GM20431 (cell line): ENCODE measurements around the gene ABCB6.

ENCODE experiments used
- in situ Hi-C: fragments of 300-500 bp; cut with MseI, MboI; formaldehyde crosslinking; loops from one replicate; pipeline ENCODE4 v1.15.0; 2020; ENCODE audit warnings: low sequenced_read_pairs; ENCODE audit not compliant: unreplicated experiment

Gene ABCB6

DNA sequence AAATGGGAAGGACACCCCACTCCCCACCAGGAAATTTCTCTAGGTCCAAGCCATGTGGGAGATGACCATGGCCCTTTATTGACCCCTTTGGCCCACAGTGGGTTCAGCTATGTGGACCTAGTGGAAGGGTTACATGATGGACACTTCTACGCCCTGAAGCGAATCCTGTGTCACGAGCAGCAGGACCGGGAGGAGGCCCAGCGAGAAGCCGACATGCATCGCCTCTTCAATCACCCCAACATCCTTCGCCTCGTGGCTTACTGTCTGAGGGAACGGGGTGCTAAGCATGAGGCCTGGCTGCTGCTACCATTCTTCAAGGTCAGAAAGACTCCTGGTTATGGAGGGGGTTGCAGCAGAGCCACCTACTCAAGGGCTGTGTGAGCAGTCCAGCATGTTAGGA is 27.8 kb upstream of the ABCB6 start:
- in situ Hi-C loops = no loop called here

DNA sequence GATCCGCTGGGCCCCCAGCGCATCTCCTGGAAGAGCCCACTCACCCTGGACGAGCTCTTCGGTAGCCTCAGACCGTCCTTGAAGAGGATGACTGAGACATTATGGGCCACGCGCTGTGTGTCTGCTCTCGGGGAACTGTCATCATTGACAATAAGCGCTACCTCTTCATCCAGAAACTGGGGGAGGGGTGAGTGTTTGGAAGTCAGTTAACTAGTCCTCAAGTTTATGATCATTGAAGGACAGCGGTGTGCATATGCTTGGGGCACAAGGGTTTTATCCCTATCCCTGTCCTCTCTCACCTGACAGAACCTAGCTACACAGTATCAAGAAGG is 27.1 kb upstream of the ABCB6 start:
- in situ Hi-C loops = no loop called here

DNA sequence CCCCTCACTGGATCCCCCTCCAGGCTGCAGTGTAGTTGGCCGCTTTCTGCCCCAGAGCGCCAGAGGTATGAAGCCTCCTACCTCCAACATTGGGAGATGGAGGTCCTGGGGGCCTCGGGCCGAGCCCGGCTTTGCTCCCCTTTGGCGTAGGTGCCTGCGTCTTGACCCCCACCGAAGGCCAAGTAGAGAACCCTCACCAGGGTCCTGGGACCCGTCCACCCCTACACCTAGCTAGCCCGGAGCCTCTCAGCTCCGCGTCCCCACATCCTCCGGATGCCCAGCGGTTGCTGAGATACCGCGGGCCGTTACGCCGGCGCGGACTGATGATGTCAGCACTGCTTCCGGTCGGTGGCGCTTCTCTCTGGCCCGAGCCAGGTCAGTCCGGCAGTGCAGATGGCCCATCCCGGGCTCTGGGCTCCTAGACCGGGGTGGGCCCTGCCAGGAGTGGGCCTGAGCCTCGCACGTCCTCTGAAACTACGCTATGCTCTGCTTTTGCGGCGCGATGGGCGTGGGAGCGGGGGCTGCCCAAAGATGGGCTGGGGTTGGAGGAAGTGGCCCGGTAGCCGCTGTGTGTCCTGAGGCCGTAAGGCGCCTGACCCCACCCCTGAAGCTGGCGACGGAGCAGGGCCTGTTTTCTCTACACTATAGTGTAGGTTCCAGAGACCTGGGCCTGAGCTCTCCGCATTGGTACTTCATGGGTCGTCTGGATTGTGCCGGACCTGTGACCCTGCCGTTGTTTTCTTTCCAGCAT is 26.6 kb upstream of the ABCB6 start, which contains the start of the genes GLB1L and STK16:
GLB1L (minus strand) TSS at position 297 of the 751 bp plus-strand sequence. CDS start 1,871 bp downstream, outside the sequence.
STK16 (plus strand) TSS at position 332 of the 751 bp plus-strand sequence. CDS start 521 bp downstream, outside the sequence.
- in situ Hi-C loops = no loop called here

DNA sequence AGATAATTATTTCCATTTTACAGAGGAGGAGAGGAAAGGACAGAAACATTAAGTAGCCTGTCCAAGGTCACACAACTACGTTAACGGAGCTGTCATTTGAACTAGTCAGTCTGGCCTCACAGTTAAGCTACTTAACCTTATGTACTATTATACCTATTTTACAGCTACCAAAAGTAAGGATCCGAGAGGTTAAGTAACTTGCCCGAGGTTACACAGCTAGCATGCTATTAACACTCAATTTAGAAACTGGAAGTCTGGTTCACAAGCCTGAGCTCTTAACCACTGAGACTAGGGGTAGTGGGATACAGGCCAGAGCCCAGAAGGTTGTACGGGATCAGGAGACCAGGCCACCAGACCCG is 26.0 kb upstream of the ABCB6 start:
- in situ Hi-C loops = no loop called here

DNA sequence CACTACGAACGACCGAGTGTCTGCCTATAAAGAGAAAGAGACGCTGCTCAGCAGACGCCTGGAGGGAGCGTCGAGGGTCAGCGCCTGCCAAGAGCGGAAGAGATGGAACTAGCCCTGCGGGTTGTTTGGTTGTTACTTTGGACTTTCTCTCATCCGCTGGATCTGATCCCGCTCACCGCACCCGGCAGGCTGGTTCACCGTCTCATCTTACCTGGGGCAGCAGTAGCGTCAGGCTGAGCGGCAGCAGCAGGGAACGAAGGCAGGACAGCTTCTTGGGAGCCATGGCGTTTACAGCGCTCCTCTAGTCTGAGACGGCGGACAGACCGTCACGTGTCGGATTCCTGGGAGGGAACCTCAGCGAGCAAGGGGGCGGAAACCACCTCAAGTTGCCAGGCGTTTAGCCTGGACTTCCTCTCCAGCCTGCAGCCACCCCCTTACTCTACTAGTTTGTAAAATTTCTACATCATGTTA is 24.6 kb upstream of the ABCB6 start:
- in situ Hi-C loops = no loop called here

DNA sequence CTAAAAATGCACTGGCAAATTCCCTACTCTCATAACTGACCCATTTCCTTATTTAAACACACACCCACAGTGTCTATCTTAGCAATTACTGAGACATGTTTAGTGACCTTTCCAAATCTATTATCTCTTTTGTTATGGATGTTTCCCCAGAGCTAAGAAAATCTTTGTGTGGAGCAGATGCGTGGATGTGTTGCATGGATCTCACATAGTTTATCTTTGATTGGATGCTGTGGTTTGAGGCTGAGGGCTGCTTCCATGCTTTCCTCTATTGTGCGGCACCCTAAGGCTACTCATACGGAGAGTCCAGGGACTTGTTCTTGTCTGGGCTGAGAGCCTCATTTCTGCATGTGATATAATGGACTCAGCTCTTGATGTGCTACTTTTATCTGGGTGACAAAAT is 15.6 kb upstream of the ABCB6 start:
- in situ Hi-C loops = no loop called here

DNA sequence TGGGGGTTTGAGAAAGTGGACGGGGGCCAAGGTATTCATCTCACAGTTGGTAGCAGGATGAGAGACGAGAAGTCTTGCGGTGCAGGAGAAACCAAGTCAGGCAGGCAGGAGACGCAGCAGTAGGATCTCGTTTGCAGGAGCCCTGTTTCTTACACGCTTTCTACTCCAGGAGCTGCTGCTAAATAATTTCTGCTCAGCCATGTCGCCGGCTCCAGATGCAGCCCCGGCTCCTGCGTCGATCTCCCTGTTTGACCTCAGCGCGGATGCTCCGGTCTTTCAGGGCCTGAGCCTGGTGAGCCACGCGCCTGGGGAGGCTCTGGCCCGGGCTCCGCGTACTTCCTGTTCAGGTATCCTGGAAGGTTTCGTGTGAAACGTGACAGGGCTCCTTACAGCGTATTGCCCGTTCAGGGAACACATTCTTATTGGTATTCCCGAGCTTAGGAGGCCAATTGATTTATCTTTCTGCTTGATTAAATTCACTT is 11.3 kb upstream of the ABCB6 start:
- in situ Hi-C loops = no loop called here

DNA sequence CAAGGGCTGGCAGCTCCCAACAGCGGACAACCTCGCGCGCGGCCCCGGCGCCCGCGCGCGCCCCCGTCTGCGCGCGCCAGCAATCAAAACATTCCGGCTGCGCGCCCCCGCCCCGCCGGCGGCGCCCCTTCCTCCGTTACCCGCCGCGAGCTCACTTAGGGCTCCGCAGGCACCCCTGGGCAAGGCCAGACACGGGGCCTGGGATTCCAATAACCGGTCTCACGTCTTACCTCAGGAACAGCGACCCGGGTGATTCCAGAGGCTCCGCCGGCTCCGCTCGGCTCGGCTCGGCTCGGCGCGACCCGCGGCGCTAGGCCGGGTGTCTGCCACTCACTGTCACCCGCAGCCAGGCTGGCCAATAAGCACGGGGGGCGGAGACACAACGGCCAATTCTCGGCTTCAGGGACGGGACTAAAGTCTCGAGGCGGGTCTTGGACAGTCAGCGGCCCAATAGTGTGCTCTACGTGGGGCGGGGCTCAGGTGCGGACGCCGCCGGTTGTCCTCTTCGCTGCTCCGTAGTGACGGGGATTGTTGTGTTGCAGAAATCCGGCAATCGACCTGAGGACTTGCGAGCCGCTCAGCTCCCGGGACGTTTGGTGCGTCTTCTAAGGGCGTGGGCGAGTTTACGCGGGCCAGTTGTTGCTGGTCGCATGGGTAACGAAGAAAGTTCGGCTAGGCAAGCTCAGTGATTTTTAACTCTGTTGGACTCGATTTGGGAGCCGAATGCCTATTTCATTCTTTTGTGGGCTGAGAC is 10.7 kb upstream of the ABCB6 start, which contains the start of the genes ANKZF1 and ATG9A:
ANKZF1 (plus strand) TSS at position 502 of the 754 bp plus-strand sequence. CDS start 452 bp downstream, outside the sequence.
ATG9A (minus strand) TSS at position 332 of the 754 bp plus-strand sequence. CDS start 1,612 bp downstream, outside the sequence.
- in situ Hi-C loops = no loop called here

DNA sequence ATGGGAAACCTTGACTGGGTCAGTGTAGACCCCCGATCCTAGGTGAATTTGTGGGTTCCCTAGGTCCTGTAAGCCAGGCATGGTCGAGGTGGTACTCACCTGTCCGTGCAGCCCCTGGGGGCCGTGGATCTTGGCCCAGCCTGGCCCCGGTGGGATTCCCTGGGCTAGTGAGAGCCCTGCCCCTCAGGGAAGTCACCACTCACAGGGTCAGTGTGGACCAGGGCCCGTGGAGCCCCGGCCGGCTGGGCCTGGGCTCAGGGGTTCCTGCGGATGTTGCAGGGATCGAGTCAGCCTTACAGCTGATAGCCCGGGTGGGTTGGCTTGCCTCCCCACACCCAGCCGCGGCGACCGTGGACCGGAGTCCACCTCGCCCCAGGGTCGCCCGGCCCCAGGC is 10.2 kb upstream of the ABCB6 start:
- in situ Hi-C loops = no loop called here

DNA sequence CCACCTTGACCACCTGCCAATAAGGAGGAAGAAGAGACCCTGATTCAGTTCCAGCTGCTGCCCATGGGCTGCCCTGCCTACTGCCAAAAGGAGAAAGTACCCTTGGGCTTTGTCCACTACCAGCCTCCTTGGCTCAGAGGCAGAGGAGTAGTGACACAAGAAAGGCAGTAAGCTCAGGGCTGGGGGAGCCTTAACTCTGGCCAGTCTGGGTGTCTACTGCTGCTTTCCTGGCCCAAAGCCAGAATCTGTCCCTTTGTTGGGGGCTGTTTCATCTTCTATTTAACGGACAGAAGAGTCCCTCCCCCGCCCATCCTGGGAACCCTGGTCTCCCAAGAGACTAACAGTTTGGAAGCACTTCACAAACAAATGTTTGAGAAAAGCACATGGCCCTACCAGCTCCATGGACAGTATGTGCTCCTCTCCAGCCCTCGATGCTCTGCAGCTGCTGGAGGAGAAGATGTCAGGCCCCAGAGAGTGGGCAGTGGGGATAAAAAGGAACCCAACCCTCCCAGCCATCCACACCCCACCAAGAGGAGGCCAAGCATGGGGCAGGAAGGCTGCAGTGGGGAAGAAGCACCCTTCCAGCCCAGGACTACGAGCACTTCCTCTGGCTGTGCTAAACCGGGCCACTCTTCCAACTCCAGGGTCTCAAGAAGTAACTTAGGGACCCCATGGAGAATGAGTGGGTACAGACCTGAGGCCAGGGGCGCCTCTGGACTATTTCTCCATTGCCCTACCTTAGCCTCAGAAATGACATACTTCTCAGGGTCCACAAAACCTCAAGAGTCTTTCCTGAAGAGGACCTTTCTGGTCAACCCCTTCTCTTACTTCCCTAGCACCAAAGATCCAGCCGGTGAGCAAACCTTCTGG is 9.5 kb upstream of the ABCB6 start:
- in situ Hi-C loops = no loop called here

DNA sequence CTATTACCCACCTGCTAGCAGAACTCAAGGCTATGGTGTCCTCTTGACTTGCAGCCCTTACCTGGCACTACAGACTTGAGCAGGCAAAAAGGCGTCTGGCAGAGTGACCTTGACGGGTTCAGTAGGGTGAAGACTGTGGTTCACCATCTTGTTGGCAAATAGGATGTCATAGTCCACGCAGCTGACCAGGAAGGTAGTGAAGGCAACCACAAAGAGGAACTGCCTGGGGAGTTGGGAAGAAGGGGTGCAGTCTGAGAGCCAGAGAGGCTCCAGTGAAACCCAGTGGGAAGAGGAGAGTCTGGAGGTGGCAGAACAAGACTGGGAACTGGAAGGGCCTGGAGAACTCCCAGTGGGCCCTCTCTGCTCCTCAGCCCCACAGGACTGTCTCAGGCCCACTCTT is 6.6 kb upstream of the ABCB6 start:
- in situ Hi-C loops = no loop called here

DNA sequence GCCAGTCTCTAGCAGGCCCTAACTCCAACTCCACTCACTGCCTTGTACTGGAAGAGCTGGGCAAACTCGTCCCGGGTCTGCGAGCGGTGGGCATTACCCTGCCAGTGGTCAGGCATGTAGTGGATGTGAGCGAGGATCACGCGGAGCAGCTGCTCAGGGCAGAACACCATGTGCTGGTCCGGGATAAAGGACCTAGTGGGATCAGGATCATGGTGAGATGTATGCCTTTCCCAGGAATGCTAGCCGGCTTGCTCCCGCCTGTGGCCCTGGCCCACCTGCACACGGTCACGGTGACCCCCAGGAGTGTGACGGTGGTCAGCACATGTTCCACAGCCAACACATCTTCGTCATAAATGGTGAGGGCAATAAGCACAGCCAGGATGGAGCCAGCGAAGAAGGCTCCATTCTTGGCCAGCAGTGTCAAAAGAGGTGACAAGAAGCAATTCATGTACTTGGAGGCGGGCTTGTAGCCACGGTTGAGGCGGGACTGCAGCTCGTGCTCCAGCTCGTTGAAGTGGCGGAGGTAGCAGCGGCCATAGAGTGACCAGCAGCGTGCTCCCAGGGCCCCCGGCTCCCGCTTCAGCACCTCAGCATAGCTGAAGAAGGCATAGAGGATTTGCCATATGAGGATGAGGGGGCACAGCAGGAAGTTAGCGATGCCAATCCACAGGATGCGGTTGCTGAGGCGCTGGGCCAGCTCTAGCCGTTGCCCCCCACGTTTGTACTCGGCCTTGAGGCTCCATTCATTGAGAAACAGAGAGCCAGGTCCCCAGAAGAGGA is 5.3 kb upstream of the ABCB6 start:
- in situ Hi-C loops = no loop called here

DNA sequence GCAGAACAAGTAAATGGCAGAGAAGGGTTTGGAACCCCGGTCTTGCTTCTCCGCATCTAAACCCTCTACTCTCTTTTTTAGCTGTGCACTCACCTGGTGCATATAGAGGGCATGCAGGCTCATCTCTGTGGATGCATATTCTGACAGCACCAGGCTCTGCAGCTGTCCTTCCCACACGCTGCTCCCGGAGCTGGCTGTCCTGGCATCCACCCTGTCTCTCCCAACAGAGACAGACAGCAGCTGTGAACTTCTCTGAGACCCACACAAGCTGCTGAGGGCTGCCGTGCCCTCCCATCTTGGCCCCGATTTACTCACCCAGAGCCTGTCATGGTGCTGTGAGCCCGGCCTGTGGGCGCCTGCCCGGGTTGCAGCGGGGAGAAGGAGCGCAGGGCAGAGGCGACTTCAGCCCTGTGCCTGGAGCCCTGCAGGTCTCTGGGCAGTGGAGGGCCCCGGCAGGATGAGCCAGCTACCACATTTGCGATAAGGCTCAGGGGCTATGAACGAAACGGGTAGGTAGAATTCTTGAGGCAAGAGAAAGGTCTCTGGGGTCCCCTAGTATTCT is 3.3 kb upstream of the ABCB6 start:
- in situ Hi-C loops = no loop called here

DNA sequence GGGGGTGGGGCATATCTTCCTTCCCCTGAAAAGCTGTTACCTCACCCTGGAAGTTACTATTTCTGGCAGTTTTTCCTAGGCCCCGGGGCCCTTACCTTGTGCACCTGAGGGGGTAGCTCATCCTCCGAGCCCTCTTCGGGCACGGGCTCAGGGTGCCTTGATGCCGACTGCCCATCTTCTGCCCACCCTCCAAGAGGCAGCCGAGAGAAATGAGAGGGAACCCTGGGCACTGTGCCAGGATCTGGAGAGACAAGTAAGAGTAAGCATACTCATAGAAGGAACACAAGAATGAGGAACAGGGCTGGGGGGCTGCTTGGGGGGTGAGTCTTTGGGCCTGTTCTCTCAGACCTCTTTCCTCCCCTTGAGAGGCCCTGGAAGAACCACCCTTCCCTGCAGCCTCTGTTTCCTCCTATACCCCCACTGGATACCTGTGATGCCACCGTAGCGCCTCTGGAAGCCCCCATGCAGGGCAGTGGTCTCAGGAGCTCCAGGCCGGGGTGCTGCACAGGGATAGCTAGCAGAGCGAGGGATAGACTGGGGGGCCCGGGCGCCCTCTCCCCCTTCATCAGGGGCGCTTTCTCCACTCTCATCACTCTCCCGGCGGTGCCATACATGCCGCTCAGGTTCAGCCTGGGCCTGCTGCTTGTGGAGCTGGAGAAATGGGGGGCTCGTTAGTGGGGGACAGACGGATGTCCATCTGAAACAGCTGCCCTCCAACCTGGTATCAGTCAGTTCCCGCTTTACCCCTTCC is 2.1 kb upstream of the ABCB6 start:
- in situ Hi-C loops = no loop called here

DNA sequence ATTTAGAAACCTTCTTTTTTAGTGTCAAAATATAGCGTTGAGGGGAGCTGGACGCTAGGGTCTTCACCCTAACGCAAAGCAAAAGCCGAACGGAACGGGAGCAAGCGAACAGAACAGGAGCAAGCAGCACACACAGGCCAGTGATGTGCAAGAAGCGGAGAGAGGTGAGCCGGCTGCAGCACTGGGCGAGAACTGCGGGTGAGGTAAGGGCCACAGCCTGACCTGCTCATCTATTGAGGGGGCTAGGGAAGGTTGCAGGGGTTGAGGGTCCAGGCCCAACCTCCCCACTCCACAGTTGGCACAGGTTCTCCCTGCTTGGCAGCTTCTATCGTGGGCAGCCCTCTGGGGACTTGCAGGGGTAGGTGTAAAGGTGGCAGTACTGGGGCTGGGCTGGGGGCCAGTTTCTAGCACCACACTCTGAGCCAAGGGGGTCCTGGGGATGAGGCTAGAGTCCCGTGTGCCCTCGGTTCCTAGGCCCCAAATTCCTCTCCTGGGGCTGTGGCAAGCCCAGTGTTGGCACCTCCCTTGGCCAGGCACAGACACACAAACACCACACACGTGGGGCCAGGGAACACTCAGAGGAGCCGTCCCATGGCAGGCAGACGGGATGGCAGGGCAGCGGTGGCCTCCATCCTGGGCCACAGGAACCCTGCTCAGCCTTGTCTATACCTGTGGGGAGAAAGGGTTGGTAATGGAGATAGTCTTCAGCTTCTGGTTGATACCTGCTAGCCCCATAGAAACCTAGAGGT is 1.2 kb upstream of the ABCB6 start:
- in situ Hi-C loops = no loop called here

DNA sequence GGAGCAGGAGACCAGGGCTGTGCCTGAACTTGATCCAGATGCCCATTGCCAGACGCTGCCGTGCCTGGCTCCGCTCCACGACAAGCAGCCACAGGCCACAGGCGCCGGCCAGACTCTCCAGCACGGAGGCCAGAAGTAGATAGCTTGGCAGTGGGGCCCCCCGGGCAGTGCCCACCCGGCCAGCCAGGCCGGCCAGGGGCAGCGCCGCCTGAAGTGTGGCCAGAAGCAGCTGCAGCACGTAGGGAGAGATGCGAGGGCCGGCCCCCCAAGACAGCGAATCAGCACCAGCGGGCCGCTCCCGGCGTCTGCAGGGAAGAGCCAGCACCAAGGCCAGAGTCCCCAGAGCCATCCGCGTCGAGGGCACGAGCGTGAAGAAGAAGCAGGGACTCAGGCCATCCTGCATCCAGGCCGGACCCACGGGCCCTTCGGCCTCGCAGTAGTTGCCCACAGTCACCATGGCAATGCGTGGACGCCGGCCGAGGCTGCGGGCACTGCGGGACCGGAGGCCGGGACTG is 484 bp downstream of the ABCB6 start:
- in situ Hi-C loops = no loop called here

DNA sequence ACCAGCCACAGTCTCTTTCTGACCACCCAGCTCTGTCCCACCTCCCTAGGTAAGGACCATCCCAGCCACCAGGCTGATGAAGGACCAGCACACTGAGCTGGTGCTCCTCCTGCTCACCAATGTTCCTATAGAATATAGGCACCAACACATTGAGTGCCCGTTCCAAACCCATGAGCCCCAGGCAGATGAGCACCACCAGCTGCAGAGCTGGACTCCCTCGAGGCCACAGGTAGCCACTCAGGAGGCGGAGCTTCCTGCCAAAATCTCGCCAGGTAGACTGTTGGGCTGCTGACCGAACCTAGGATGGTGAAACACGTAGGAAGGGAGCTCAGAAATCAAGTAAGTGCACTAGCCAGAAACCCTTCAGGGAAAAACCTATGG is 2.2 kb downstream of the ABCB6 start:
- in situ Hi-C loops = no loop called here
